Thymus (tissue), 11 donors: ENCODE measurements around the gene APOBEC3F. TPM values are rescaled to one million over a fixed set of nuclear protein-coding genes. Genes with fewer than 3 reads are reported as not detected.
"Not testable (repeated sequence)": the region's sequence is repeated elsewhere in the genome, so short reads cannot be mapped to it uniquely, and the experiment has no call there.

Experiments
- DNase-seq, 9 donors: peaks; one replicate each; pipeline ENCODE4 v3.0.0-alpha.2; 2013; ENCODE audit warnings: low spot score in 9 of 9, low read depth in 6 of 9, missing footprints in 1 of 9
- H3K27ac ChIP-seq, 2 donors: one replicate each; pipeline ENCODE4 v1.5.1; 2013; ENCODE audit warnings: control low read depth in 1 of 2, low read depth in 1 of 2, low read length in 1 of 2, mild to moderate bottlenecking in 1 of 2, moderate library complexity in 1 of 2
- H3K27me3 ChIP-seq, 2 donors: one replicate each; pipeline ENCODE4 v1.5.1; 2013; ENCODE audit warnings: low read length in 1 of 2; ENCODE audit not compliant: control insufficient read depth in 2 of 2, insufficient read depth in 1 of 2
- H3K36me3 ChIP-seq, 2 donors: one replicate each; pipeline ENCODE4 v1.5.1; 2013; ENCODE audit warnings: low read length in 1 of 2, mild to moderate bottlenecking in 1 of 2, moderate library complexity in 1 of 2; ENCODE audit not compliant: control insufficient read depth in 2 of 2, insufficient read depth in 2 of 2
- H3K4me1 ChIP-seq, 2 donors: one replicate each; pipeline ENCODE4 v1.5.1; 2013; ENCODE audit warnings: low read length in 2 of 2; ENCODE audit not compliant: control insufficient read depth in 2 of 2, insufficient read depth in 2 of 2
- H3K4me3 ChIP-seq, 2 donors: one replicate each; pipeline ENCODE4 v1.5.1; 2013; ENCODE audit warnings: low read length in 2 of 2, control low read depth in 1 of 2, mild to moderate bottlenecking in 1 of 2
- H3K9me3 ChIP-seq, 2 donors: one replicate each; pipeline ENCODE4 v1.5.1; 2013; ENCODE audit warnings: low read length in 1 of 2, mild to moderate bottlenecking in 1 of 2; ENCODE audit not compliant: control insufficient read depth in 2 of 2, insufficient read depth in 1 of 2
- WGBS: extraction: QIAGEN DNeasy Blood & Tissue Kit; methylation state at CpG from one replicate; pipeline ENCODE4 v1.1.7; 2013; 5-methylcytosine and 5-hydroxymethylcytosine counted together
- polyA plus RNA-seq: library from polyadenylated mRNA; stranded (reverse); fragments of 200-250 nt; gene quantifications from one replicate; pipeline ENCODE4 v1.2.3, GENCODE V29; 2013
- total RNA-seq: library from RNA; stranded (reverse); fragments of 120-200 nt; gene quantifications from one replicate; pipeline ENCODE4 v1.2.4, GENCODE V29; 2013
- donor health status: healthy.

APOBEC3F gene
- total and polyA plus RNA-seq, 2 donors: 6.4 to 7.2 TPM

DNA sequence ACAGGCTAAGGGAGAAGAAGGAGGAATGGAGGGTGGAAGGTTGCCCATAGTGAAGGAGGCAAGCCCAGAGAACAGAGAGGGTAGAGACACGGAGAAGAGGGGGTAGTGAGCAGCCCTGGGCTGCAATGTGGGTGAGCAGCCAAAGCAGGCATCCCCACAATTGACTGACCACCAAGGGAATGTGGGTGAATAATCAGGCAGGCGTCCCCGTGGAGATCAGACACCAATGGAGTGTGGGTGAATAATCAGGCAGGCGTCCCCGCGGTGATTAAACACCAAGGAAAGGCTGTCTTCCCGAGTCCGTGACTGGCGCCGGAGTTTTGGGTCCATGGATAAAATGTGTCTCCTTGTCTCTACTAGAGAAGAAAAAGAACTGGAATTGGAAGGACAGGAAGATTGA lies 21.3 kb downstream of the APOBEC3F start:
- H3K4me3 ChIP-seq, H3K9me3 ChIP-seq, H3K36me3 ChIP-seq, H3K27me3 ChIP-seq, DNase-seq, H3K27ac ChIP-seq: not testable (repeated sequence)
- peaks cover 4 to 16% of the 10 kb centered on the region in 2 donors for H3K4me1 ChIP-seq
- WGBS: 92% methylated on average over 10 of the region's 10 CpGs

- not testable (repeated sequence) for H3K9me3 ChIP-seq, H3K27ac ChIP-seq, H3K36me3 ChIP-seq, DNase-seq, H3K27me3 ChIP-seq, H3K4me3 ChIP-seq
- peaks cover 4 to 16% of the 10 kb centered on the region in 2 donors for H3K4me1 ChIP-seq
- 88% methylated on average over 8 of the region's 8 CpGs for WGBS
These were observed 23.2 kb downstream of the APOBEC3F start for GRCh38 chr22:39063904-39064303.

DNA sequence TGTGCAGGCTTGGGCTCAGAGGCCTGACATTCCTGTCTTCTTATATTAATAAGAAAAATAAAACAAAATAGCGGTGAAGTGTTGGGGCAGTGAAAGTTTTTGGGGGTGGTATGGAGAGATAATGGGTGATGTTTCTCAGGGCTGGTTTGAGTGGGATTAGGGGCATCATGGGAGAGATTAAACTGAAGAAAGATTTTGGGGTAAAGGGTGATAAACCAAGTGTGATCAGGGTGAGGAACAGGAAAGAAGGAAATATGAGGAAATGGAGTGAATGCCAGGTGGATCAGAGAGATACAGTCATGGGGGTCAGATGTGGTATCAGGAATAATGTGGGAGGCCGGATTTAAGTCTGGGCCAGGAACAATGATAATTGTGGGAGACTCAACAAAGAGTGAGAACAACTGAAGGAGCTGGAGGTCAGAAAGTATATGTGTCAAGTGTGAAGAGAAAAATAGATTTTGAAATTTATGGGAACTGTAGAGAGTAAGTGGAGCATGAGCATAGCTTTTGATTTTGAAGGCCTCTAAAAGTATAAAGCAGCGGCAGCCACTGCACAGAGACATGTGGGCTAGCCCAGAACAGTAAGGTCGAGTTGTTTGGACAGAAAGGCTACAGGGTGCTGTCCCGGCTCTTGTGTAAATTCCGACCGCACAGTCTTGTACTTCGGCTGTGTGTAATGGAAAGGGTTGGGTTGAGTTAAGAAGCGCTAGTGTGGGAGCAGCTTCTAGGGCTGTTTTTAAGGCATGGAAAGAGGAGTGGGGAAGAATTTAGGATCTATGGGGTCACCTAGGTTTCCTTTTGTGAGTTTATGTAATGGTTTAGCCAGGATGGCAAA lies 26.0 kb downstream of the APOBEC3F start:
- H3K4me1 ChIP-seq, H3K27ac ChIP-seq, DNase-seq, H3K27me3 ChIP-seq, H3K9me3 ChIP-seq, H3K36me3 ChIP-seq, H3K4me3 ChIP-seq: not testable (repeated sequence)
- 87% methylated on average over 9 of the region's 9 CpGs for WGBS

GRCh38 chr22:39068033-39068785 lies 27.5 kb downstream of the APOBEC3F start:
- WGBS: 95% methylated on average over 13 of the region's 13 CpGs
- peaks cover 4 to 11% of the 10 kb centered on the region in 2 donors for H3K4me1 ChIP-seq
- H3K27ac ChIP-seq: no peak overlapping the region
- no peak overlapping the region for H3K4me3 ChIP-seq
- H3K9me3 ChIP-seq: no peaks in the 10 kb centered on the region
- no peaks in the 10 kb centered on the region for H3K36me3 ChIP-seq
- H3K27me3 ChIP-seq: no peaks in the 10 kb centered on the region
- no peak for DNase-seq

- Histone ChIP-seq H3K4me3 (no peak overlapping the region), H3K27me3 (no peaks in the 10 kb centered on the region), H3K36me3 (no peaks in the 10 kb centered on the region), H3K9me3 (no peaks in the 10 kb centered on the region), H3K27ac (no peak overlapping the region), H3K4me1 (peaks cover 4 to 11% of the 10 kb centered on the region in 2 donors)
- 96% methylated on average over 7 of the region's 7 CpGs for WGBS
- no peak for DNase-seq
These were observed 29.5 kb downstream of the APOBEC3F start for GRCh38 chr22:39070186-39070585.

DNA sequence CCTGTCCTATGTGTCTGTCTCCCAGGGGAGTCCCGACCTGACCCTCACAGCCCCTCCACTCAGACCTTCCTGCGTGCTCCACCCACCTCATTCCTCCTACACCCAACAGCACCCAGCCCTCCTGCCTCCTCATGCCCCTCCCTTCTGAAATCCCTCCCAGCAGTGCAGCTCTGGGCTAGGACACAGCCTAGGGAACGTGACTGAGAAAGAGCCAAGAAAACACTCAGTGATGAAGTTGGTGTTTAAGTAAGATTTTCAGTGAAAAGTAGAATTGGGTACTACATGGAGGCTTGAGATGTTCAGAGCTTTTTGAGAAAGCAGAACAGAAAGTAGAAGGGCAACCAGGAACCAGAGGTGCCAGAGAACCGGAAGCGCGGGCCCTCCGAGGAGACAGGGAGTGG lies 31.9 kb downstream of the APOBEC3F start:
- DNase-seq, H3K36me3 ChIP-seq, H3K27me3 ChIP-seq, H3K9me3 ChIP-seq, H3K4me1 ChIP-seq, H3K4me3 ChIP-seq: not testable (repeated sequence)
- WGBS: 81% methylated on average over 7 of the region's 7 CpGs
- H3K27ac ChIP-seq: peak overlapping the region in 1 of 2 donors; percentile 6

DNA sequence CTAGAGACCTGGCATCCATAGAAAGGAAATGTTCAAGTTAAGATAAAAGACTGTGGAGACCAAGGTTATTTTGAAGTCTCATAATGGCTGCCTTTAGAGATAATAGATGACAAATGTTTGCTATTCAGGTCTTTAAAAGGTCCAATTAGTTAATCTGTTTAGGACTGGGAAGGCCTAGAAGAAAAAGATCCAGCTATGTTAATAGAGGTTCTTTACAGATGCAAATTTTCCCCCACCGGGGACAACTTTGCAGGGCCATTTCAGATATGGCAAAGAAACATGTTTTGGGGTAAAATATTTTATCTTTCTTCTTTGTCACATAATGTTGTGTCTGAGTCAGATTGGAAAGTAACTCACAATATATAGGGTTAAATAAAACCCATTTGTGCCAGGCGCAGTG lies 33.3 kb downstream of the APOBEC3F start:
- Histone ChIP-seq H3K4me1 (peaks cover 3 to 13% of the 10 kb centered on the region in 2 donors), H3K27me3 (no peaks in the 10 kb centered on the region), H3K9me3 (no peaks in the 10 kb centered on the region), H3K36me3 (no peaks in the 10 kb centered on the region), H3K27ac (no peak overlapping the region), H3K4me3 (no peak overlapping the region)
- DNase-seq: no peak
- 68% methylated on average over 2 of the region's 2 CpGs for WGBS

DNA sequence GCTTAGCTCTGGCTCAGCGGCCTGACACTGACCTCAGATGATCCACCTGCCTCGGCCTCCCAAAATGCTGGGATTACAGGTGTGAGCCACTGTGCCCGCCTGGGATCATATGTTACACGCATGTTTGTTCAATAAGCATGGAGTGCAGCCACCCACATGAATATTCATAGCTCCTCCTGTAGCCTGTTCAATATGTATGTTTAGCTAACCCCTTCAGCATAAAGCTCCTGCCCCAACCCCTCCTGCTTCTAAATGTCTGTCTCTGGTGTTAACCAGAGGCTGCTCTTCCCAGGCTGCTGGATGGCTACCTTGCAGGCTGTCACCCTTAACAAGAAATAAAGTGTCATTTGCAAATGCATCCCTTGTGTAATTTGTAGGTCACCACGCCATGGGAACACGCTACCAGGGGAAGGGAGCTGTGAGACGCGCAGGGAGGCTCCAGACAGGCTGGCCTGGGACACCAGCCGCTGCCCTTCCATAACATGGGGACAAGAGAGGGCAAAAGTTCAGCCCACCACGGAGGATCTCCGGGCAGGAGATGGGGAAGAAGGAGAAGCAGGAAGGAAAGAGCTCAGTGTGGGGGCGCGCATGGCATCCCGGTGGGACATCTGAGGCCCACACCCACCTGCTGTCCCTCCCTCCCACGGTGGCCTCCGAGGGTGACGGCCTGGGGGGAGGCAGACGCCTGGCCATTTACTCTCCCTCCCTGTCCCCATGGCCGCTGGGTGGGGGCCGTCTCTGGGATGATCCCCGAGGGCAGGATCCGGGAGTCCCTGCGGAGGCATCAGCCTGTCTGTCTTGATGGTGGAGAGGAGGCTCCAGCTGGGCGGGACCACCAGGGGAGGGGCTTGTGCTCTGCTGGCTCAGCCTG lies 35.7 kb downstream of the APOBEC3F start:
- not testable (repeated sequence) for H3K27me3 ChIP-seq, H3K27ac ChIP-seq, H3K36me3 ChIP-seq, H3K9me3 ChIP-seq, DNase-seq
- Histone ChIP-seq H3K4me3 (peak overlapping the region in 1 of 2 donors; percentile 23), H3K4me1 (peaks cover 3 to 17% of the 10 kb centered on the region in 2 donors)
- WGBS: 42% methylated on average over 22 of the region's 24 CpGs
